ENCODE data around the gene ZNF185.

ZNF185 gene

GRCh38 chrX:152897222-152898131 is at the start of gene ZNF185:
Gene ZNF185, plus strand, starts transcription at chrX:152898067. Its CDS starts 16,423 bp downstream, at chrX:152914490.
- DNase-seq (ENCODE audit: insufficient read length, low spot score) (peak; percentile 33), FAIRE-seq (no peak)
- TF ChIP-seq POLR2A (IDR thresholded peaks at IDR 0.05; ENCODE audit: low read depth, low read length), result no peak

GRCh38 chrX:152850465-152850864 is 47.4 kb upstream of the ZNF185 start:
- no peak for TF ChIP-seq POLR2A (IDR thresholded peaks at IDR 0.05; ENCODE audit: low read depth, low read length)
- FAIRE-seq, result no peak
- no peak for DNase-seq (ENCODE audit: insufficient read length, low spot score)

GRCh38 chrX:152853986-152854385 is 43.9 kb upstream of the ZNF185 start:
- no peak for DNase-seq (ENCODE audit: insufficient read length, low spot score)
- no peak for FAIRE-seq
- no peak for TF ChIP-seq POLR2A (IDR thresholded peaks at IDR 0.05; ENCODE audit: low read depth, low read length)

DNA sequence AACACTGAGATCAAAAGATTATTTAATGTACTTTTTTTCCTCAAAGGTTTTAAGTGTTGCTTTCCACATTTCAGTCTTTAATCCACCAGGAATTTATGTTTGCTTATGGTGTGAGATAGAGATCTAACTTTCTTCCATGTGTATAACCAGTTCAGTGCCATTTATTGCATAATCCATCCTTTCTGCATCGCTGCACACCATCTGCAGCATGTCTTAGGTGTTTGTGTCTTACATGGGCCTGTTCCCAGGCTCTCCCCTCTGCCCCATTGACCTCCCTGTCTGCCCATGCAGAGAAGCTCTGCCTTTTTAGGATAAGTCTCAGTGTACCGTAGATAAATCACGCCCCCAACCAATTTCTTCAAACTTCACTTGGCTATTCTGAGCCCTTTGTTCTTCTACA is 36.8 kb upstream of the ZNF185 start:
- FAIRE-seq (no peak), DNase-seq (ENCODE audit: insufficient read length, low spot score) (no peak)
- no peak for TF ChIP-seq POLR2A (IDR thresholded peaks at IDR 0.05; ENCODE audit: low read depth, low read length)

DNA sequence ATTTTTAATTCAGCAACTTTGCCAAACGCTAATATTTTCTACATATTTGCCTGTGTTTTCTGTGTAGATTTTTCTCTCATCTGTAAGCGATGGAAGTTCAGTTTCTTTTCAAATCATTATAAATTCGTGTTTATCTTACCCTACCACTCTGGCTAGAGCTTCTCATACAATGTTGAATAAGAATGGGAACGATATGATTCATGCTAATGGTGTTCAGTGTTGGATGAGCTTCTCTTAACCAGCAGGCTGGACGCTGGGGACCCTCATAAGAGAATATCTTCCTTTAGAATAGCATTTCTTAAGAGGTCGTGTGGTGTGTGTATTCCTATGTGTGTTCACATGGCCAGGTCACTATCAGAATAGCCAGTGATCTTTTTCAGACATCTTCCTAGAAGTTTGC is 36.0 kb upstream of the ZNF185 start:
- DNase-seq (ENCODE audit: insufficient read length, low spot score), result no peak
- FAIRE-seq, result no peak
- TF ChIP-seq POLR2A (IDR thresholded peaks at IDR 0.05; ENCODE audit: low read depth, low read length), result no peak

- FAIRE-seq, result no peak
- TF ChIP-seq POLR2A (IDR thresholded peaks at IDR 0.05; ENCODE audit: low read depth, low read length), result no peak
- DNase-seq (ENCODE audit: insufficient read length, low spot score), result no peak
These were observed 32.5 kb upstream of the ZNF185 start for GRCh38 chrX:152865232-152865920.

- TF ChIP-seq POLR2A (IDR thresholded peaks at IDR 0.05; ENCODE audit: low read depth, low read length), result no peak
- DNase-seq (ENCODE audit: insufficient read length, low spot score) (no peak), FAIRE-seq (no peak)
These were observed 31.5 kb upstream of the ZNF185 start for GRCh38 chrX:152866386-152866785.

GRCh38 chrX:152869972-152870371 is 27.9 kb upstream of the ZNF185 start:
- FAIRE-seq (no peak), DNase-seq (ENCODE audit: insufficient read length, low spot score) (no peak)
- no peak for TF ChIP-seq POLR2A (IDR thresholded peaks at IDR 0.05; ENCODE audit: low read depth, low read length)

DNA sequence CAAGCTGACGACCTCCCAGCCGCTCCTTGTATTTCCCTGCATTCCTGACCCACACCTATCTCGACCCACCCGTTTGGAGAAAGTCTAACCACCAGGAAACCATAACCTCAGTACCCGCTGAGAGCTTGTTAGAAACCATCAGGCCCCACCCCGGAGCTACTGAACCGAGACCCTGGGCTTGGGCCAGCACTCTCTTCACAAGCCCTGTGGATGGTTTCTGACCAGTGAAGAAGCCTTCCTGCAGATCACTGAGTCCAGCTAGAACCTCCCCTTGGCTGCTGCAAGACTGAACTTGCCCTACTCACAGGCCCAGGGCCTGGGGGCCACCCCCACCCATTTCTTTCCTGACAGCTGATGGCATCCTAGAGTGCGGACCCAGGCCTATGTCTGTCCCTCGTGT is 26.6 kb upstream of the ZNF185 start:
- DNase-seq (ENCODE audit: insufficient read length, low spot score) (no peak), FAIRE-seq (no peak)
- TF ChIP-seq POLR2A (IDR thresholded peaks at IDR 0.05; ENCODE audit: low read depth, low read length), result no peak

DNA sequence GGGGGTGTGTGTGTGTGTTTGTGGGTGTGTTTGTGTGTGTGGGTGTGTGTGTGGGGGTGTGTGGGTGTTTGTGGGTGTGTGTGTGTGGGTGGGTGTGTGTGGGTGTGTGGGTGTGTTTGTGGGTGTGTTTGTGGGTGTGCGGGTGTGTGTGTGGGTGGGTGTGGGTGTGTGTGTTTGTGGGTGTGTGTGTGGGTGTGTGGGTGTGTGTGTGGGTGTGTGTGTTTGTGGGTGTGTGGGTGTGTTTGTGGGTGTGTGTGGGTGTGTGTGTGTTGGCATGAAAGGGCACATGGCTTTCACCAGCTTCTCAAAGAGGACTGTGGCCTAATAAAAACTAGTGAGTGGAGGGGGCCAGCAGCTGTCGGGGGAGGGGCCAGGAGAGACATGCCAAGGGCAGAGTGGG is 25.3 kb upstream of the ZNF185 start:
- DNase-seq (ENCODE audit: insufficient read length, low spot score) (no peak), FAIRE-seq (no peak)
- TF ChIP-seq POLR2A (IDR thresholded peaks at IDR 0.05; ENCODE audit: low read depth, low read length), result no peak

DNA sequence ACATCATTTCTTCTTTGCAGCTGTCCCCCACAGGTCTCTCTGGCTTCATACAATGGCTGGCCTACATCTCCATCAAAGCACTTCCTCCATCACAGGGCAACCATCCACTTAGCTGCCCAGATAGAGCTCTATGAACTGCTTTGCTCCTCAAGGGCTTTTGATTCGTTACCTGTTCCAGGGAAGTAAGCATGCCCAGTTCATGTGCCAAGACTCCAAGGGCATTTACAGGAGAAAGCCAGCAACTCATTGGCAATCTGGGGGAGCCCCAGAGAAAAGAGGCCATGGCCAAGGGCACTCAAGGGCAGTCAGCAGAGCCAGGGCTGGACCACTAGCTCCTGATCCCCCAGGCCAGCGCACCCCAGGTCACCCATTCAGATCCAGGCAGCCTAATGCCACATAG is 24.5 kb upstream of the ZNF185 start:
- no peak for TF ChIP-seq POLR2A (IDR thresholded peaks at IDR 0.05; ENCODE audit: low read depth, low read length)
- no peak for FAIRE-seq

GRCh38 chrX:152876931-152877840 is 20.7 kb upstream of the ZNF185 start:
- no peak for TF ChIP-seq POLR2A (IDR thresholded peaks at IDR 0.05; ENCODE audit: low read depth, low read length)
- DNase-seq (ENCODE audit: insufficient read length, low spot score) (no peak), FAIRE-seq (no peak)

More for the DNA sequence above, 24.5 kb upstream of the ZNF185 start:
- DNase-seq (ENCODE audit: insufficient read length, low spot score), result no peak

GRCh38 chrX:152878976-152879755 is 18.7 kb upstream of the ZNF185 start:
- no peak for TF ChIP-seq POLR2A (IDR thresholded peaks at IDR 0.05; ENCODE audit: low read depth, low read length)
- DNase-seq (ENCODE audit: insufficient read length, low spot score) (no peak), FAIRE-seq (no peak)
